K562 (cell line): ENCODE measurements around the gene PCDH9. TPM values are rescaled to one million over a fixed set of nuclear protein-coding genes. Genes with fewer than 3 reads are reported as not detected.

Source experiments
- ATAC-seq: fragments of 200-7000 bp; cut with Tn5 transposase; 3 replicates; pipeline ENCODE4 v1.9.1; 2020; ENCODE audit warnings: moderate library complexity
- BruUV-seq: library from RNA; stranded (reverse); fragments of 400-500 nt; replicated peaks from 2 replicates; lab custom pipeline; 2021; lab: Mats Ljungman, UMichigan
- CTCF ChIA-PET: fragments of 300-600 bp; formaldehyde crosslinking; extraction: SDS; loops from one replicate; lab custom pipeline; 2021; ENCODE audit warnings: low intra/inter-chr PET ratio; lab: Yijun Ruan, JAX
- POLR2A ChIA-PET: fragments of 300-600, 350-650 bp; sonication (Branson Sonifier 250); formaldehyde crosslinking; extraction: SDS; loops from one replicate; lab custom pipeline; 2021; ENCODE audit warnings: antibody characterized with exemption, inconsistent platforms; lab: Yijun Ruan, JAX
- DNase-seq, 4 experiments: peaks; one replicate each; pipeline versions ENCODE4 v3.0.0 to v3.0.0-alpha.2; 2011 to 2018; ENCODE audit warnings: low spot score in 3 of 4, mixed read lengths in 3 of 4; ENCODE audit errors: extremely low read depth in 1 of 4
- FAIRE-seq: peaks from 2 replicates; lab custom pipeline; 2011; peaks lifted over from hg19 to GRCh38; lab: Jason Lieb, UNC
- H2AFZ ChIP-seq: 2 replicates; pipeline ENCODE4 v1.6.0; 2011; ENCODE audit warnings: low read depth, low read length, control low read depth, inconsistent platforms
- H3K27ac ChIP-seq: fragments of 200-600 bp; 3 replicates; pipeline ENCODE4 v1.8.0; 2011; ENCODE audit warnings: low read depth, mild to moderate bottlenecking, control low read depth, inconsistent platforms, low read length, moderate library complexity, mixed read lengths; ENCODE audit errors: extremely low read depth
- H3K27me3 ChIP-seq, 2 experiments: fragments of 300-600 bp in 1 of 2; 2 replicates in 1 of 2; 3 replicates in 1 of 2; pipeline versions ENCODE4 v1.6.0 to v1.8.0; 2011; ENCODE audit warnings: inconsistent platforms in 2 of 2, low read length in 2 of 2, mild to moderate bottlenecking in 1 of 2, mixed read lengths in 1 of 2, moderate library complexity in 1 of 2; ENCODE audit not compliant: control insufficient read depth in 2 of 2, insufficient read depth in 2 of 2
- H3K36me3 ChIP-seq: fragments of 300-600 bp; 3 replicates; pipeline ENCODE4 v1.8.0; 2011; ENCODE audit warnings: mild to moderate bottlenecking, low read length, inconsistent platforms; ENCODE audit not compliant: control insufficient read depth, insufficient read depth
- H3K4me1 ChIP-seq, 2 experiments: fragments of 200-600 bp in 1 of 2; replicated peaks in 1 of 2; 2 replicates in 1 of 2; 3 replicates in 1 of 2; pipeline versions ENCODE4 v1.5.1 to v1.8.0; 2011; ENCODE audit warnings: inconsistent platforms in 2 of 2, low read length in 2 of 2, mild to moderate bottlenecking in 1 of 2, mixed read lengths in 1 of 2, moderate library complexity in 1 of 2; ENCODE audit not compliant: control insufficient read depth in 2 of 2, insufficient read depth in 2 of 2
- H3K4me2 ChIP-seq: 2 replicates; pipeline ENCODE4 v1.6.1; 2011; ENCODE audit warnings: low read length, control low read depth, inconsistent platforms, mixed read lengths; ENCODE audit not compliant: insufficient read depth
- H3K4me3 ChIP-seq: fragments of 200-600 bp; sonication (generic), shearing (Covaris generic); 2 replicates; pipeline ENCODE4 v1.5.1; 2016; ENCODE audit warnings: control low read depth, inconsistent platforms
- H3K79me2 ChIP-seq: fragments of 200-600 bp; 3 replicates; pipeline ENCODE4 v1.8.0; 2011; ENCODE audit warnings: low read length, inconsistent platforms; ENCODE audit not compliant: control insufficient read depth, insufficient read depth
- H3K9ac ChIP-seq, 2 experiments: 2 replicates each; pipeline versions ENCODE4 v1.6.0 to v1.6.1; 2011; ENCODE audit warnings: low read depth in 2 of 2, low read length in 2 of 2, control low read depth in 1 of 2, inconsistent platforms in 1 of 2, mild to moderate bottlenecking in 1 of 2, mixed read lengths in 1 of 2; ENCODE audit not compliant: insufficient read depth in 1 of 2
- H3K9me1 ChIP-seq: one replicate; pipeline ENCODE4 v1.6.0; 2011; ENCODE audit warnings: inconsistent platforms, mild to moderate bottlenecking, low read length, moderate library complexity; ENCODE audit not compliant: control insufficient read depth, insufficient read depth
- H3K9me3 ChIP-seq: replicated peaks from 2 replicates; pipeline ENCODE4 v1.5.1; 2011; ENCODE audit warnings: low read depth, low read length, inconsistent platforms; ENCODE audit not compliant: control insufficient read depth, insufficient read depth
- H4K20me1 ChIP-seq: replicated peaks from 2 replicates; pipeline ENCODE4 v1.6.1; 2011; ENCODE audit warnings: low read length, inconsistent platforms, mixed read lengths; ENCODE audit not compliant: control insufficient read depth, insufficient read depth
- ARID3B ChIP-seq: fragments of 250-450 bp; sonication (Bioruptor Pico); IDR thresholded peaks from 2 replicates; pipeline ENCODE4 v1.4.0; 2020; ENCODE audit warnings: borderline replicate concordance
- EP400 ChIP-seq: fragments of 450-650 bp; IDR thresholded peaks from 2 replicates; pipeline ENCODE4 v1.6.1; 2017; ENCODE audit warnings: antibody characterized with exemption, mild to moderate bottlenecking, moderate library complexity
- GABPA ChIP-seq: fragments of 200-800 bp; sonication (Bioruptor generic); conservative IDR thresholded peaks from 2 replicates; pipeline ENCODE4 v1.6.1; 2016; ENCODE audit warnings: low read depth, missing genetic modification characterization, missing compliant biosample characterization
- HSF4 ChIP-seq: fragments of 250-450 bp; sonication (Bioruptor Pico); IDR thresholded peaks from 2 replicates; pipeline ENCODE4 v2.1.2; 2022; ENCODE audit warnings: mild to moderate bottlenecking, moderate library complexity, borderline replicate concordance
- IRF1 ChIP-seq: sonication (generic); formaldehyde crosslinking; IDR thresholded peaks from 2 replicates; pipeline ENCODE4 v1.8.0; 2022; ENCODE audit warnings: missing genetic modification reagents, mild to moderate bottlenecking, borderline replicate concordance
- PTRF ChIP-seq: fragments of 450-650 bp; IDR thresholded peaks from 2 replicates; pipeline ENCODE4 v1.6.1; 2016; ENCODE audit warnings: mild to moderate bottlenecking, missing genetic modification characterization, missing compliant biosample characterization
- RBM14 ChIP-seq: fragments of 200-400 bp; formaldehyde crosslinking; IDR thresholded peaks from 2 replicates; pipeline ENCODE4 v1.6.1; 2018; ENCODE audit warnings: low read depth, mild to moderate bottlenecking, low read length, moderate library complexity, borderline replicate concordance; ENCODE audit not compliant: insufficient read depth
- SNIP1 ChIP-seq: fragments of 450-650 bp; IDR thresholded peaks from 2 replicates; pipeline ENCODE4 v1.7.1; 2017; ENCODE audit warnings: low read depth, mild to moderate bottlenecking
- SP2 ChIP-seq: IDR thresholded peaks from 2 replicates; pipeline ENCODE4 v1.6.1; 2011; ENCODE audit warnings: mild to moderate bottlenecking, low read depth, low read length, moderate library complexity; ENCODE audit not compliant: poor library complexity, severe bottlenecking; ENCODE audit errors: extremely low read depth
- SPI1 ChIP-seq: IDR thresholded peaks from 2 replicates; pipeline ENCODE4 v1.6.1; 2011; ENCODE audit warnings: low read depth, low read length, control low read depth, borderline replicate concordance
- TAL1 ChIP-seq: fragments of 450-650 bp; IDR thresholded peaks from 2 replicates; pipeline ENCODE4 v1.6.1; 2016; ENCODE audit warnings: mild to moderate bottlenecking
- TCF7L2 ChIP-seq: fragments of 150-350 bp; IDR thresholded peaks from 2 replicates; pipeline ENCODE4 v1.6.1; 2016; ENCODE audit warnings: low read depth, mild to moderate bottlenecking, low read length, moderate library complexity
- TEAD2 ChIP-seq: fragments of 450-650 bp; IDR thresholded peaks from 2 replicates; pipeline ENCODE4 v1.6.1; 2016; ENCODE audit warnings: missing genetic modification characterization, control low read depth, missing compliant biosample characterization
- ZBTB2 ChIP-seq: fragments of 450-650 bp; IDR thresholded peaks from 2 replicates; pipeline ENCODE4 v1.6.1; 2016; ENCODE audit warnings: antibody characterized with exemption
- ZNF280A ChIP-seq: fragments of 450-650 bp; IDR thresholded peaks from 2 replicates; pipeline ENCODE4 v1.6.1; 2018; ENCODE audit warnings: mild to moderate bottlenecking, low read depth; ENCODE audit not compliant: partially characterized antibody
- ZNF311 ChIP-seq: fragments of 250-450 bp; sonication (Bioruptor Pico); IDR thresholded peaks from 2 replicates; pipeline ENCODE4 v1.4.0; 2020; ENCODE audit warnings: mild to moderate bottlenecking, moderate library complexity
- ZNF764 ChIP-seq: fragments of 250-450 bp; sonication (Bioruptor Pico); IDR thresholded peaks from 2 replicates; pipeline ENCODE4 v1.4.0; 2020; ENCODE audit warnings: low read depth, mild to moderate bottlenecking, moderate library complexity
- WGBS: fragments of 100-300 bp; shearing (Covaris generic); methylation state at CpG from one replicate; pipeline ENCODE4 v1.1.6; 2016; ENCODE audit warnings: low coverage, mixed read lengths; ENCODE audit not compliant: insufficient coverage; ENCODE audit errors: missing lambda C conversion rate; 5-methylcytosine and 5-hydroxymethylcytosine counted together
- in situ Hi-C: fragments of 300-500 bp; cut with MboI; formaldehyde crosslinking; loops from 4 replicates; pipeline ENCODE4 v1.15.0; 2018; ENCODE audit warnings: inconsistent platforms, mixed read lengths
- intact Hi-C: fragments of 100-400 bp; cut with micrococcal nuclease; formaldehyde crosslinking; loops from 2 replicates; pipeline ENCODE4 v1.14.2; 2022
- polyA plus RNA-seq, 8 experiments: library from polyadenylated mRNA; depleted of rRNA in 4 of 8; stranded (reverse) in 5 of 8; unstranded in 3 of 8; fragments of >200 nt; fragmentation: Nextera tagmentation in 2 of 8; fragmentation: Illumina TruSeq in 1 of 8; extraction: Ambion mirVana in 2 of 8; extraction: Trizol in 1 of 8; gene quantifications; 2 replicates each; pipeline versions ENCODE4 v1.2.1 to v1.2.3, GENCODE V29; 2011 to 2014; ENCODE audit warnings: inconsistent platforms in 1 of 8, missing spikeins in 1 of 8
- total RNA-seq, 7 experiments: library from RNA; depleted of rRNA in 6 of 7; stranded (reverse); fragments of >200 nt in 6 of 7; fragmentation: Illumina TruSeq in 2 of 7; extraction: Trizol in 2 of 7; gene quantifications; 2 replicates each; pipeline versions ENCODE4 v1.2.1 to v1.2.3, GENCODE V29; 2011 to 2021; ENCODE audit warnings: low replicate concordance in 1 of 7

PCDH9 gene
- total and polyA plus RNA-seq, 9 of the 15 experiments (the other 6 are each of a cell fraction or from before 2014, with no cell fraction given), result 1.1 to 6.7 (median 4.9) TPM

- no peak for TF ChIP-seq IRF1 (CRISPR knock-in tag)
- TF ChIP-seq SPI1, result no peak
- TF ChIP-seq GABPA, result no peak
- TF ChIP-seq, all 486 proteins: peak for 0
These were observed 180.4 kb downstream of the PCDH9 start (continued) for GRCh38 chr13:67049744-67050143.

GRCh38 chr13:67048821-67049150 is 181.3 kb downstream of the PCDH9 start:
- Histone ChIP-seq H3K4me1 (0 out of 5 replicates have a peak, but pooled peaks cover 0 to 2% of the 10 kb centered on the region in 2 experiments), H4K20me1 (no peaks in the 10 kb centered on the region), H3K9me3 (no peaks in the 10 kb centered on the region), H3K79me2 (no peaks in the 10 kb centered on the region), H3K9ac (no peak overlapping the region), H3K27ac (no peak overlapping the region), H3K9me1 (no peaks in the 10 kb centered on the region), H3K36me3 (no peaks in the 10 kb centered on the region), H2AFZ (no peak overlapping the region; the same call in 1 of the 2 replicates), H3K4me2 (no peak overlapping the region; the same call in 1 of the 2 replicates), H3K4me3 (no peak overlapping the region), H3K27me3 (no peaks in the 10 kb centered on the region)
- ATAC-seq (no peak), DNase-seq (no peak), FAIRE-seq (no peak)
- intact Hi-C loops, result no loop called here
- in situ Hi-C loops, result no loop called here
- ChIA-PET CTCF (no interaction called here), POLR2A (interaction anchor here (0.6 kb wide), 1 partner anchor 1593 kb away, joined by 3 read pairs; no protein-coding TSS in a partner anchor)
- 31% methylated on average over 2 of the region's 2 CpGs for WGBS
- BruUV-seq, result no TSS peak
- no peak for TF ChIP-seq ZNF764 (CRISPR knock-in tag)
- no peak for TF ChIP-seq TEAD2 (tag)
- no peak for TF ChIP-seq ZBTB2
- TF ChIP-seq SP2, result no peak
- no peak for TF ChIP-seq ZNF311
- TF ChIP-seq EP400, result no peak
- TF ChIP-seq TCF7L2, result no peak
- TF ChIP-seq HSF4 (CRISPR knock-in tag), result no peak
- no peak for TF ChIP-seq RBM14
- TF ChIP-seq ZNF280A, result no peak
- no peak for TF ChIP-seq PTRF (tag)
- no peak for TF ChIP-seq SNIP1
- no peak for TF ChIP-seq ARID3B (CRISPR knock-in tag)
- no peak for TF ChIP-seq TAL1
